Measurements from ENCODE around the gene NID2.

NID2 gene

GRCh38 chr14:51998348-51998747 is 70.5 kb downstream of the NID2 start:
- FAIRE-seq: peak; percentile 40

DNA sequence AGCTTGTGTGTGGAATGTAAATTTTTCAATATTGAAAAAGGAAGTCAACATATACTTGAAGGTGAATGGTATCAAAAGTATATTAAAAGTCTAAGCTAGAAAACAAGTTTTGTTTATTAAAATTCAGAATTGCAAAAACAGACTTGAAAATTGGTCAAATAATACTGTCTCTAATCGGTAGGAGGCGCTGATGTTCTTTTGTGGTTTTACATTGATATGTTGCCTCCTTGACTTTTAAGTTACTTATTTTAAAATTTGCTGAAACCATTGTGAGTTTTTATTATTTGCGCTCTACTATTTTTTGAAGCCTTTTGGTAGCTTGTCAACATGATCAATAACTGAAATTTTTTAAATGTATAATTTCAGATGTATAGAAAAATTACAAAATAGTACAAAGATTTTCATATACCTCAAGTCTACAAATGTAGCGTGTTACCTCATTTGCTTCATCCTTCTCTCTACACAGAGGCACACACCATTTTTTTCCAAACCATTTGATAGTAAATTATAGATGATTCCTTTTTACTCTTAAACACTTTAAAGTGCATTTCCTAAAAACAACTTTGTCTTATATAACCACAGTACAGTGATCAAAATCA is 72.6 kb downstream of the NID2 start:
- peak; percentile 91 for FAIRE-seq

GRCh38 chr14:51993285-51993920 is 75.5 kb downstream of the NID2 start:
- FAIRE-seq: no peak

- FAIRE-seq: no peak
Observed at GRCh38 chr14:51990488-51990887, 78.4 kb downstream of the NID2 start.

DNA sequence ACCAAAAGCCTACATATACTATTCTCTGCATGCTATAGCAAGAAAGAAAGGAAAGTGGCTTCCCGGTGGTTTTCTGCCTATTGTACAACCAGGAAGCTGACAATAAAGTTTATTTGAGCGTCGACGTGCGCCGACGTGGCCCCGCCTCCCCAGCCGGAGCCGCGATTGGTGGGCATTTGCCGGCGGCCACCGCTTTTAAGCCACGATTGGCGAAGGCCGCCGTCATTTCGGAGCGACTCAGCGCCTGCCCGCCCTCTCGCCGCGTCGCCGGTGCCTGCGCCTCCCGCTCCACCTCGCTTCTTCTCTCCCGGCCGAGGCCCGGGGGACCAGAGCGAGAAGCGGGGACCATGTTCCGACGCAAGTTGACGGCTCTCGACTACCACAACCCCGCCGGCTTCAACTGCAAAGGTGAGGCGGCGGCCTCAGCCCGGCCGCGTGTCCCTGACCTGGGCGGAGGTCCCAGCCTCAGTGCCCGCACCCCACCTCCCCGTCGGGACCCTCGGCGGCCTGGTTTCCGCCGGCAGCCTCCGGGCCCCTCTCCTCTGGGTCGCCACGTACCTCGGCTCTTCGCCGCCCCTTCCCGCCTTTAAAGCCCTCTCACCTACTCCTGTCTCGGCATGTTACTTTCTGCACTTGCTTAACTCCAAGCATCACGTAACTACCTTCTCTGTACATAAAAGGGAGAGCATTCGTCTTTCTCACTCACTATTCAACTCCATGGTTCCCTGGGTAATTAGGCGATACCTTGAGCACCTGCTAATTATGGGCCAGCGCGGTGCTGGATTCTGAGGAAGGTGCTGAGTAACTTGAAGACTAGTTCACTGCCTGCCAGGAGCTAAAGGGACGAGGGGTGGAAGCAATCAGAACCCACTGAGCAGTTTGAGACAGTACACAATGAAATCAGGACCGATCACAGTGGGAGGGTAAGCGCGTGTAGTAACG is 79.3 kb downstream of the NID2 start, which contains the start of gene RTRAF:
RTRAF (plus strand) TSS at position 254 of the 942 bp plus-strand sequence; CDS start at position 348, 94 bp downstream.
- FAIRE-seq: peak; percentile 94

DNA sequence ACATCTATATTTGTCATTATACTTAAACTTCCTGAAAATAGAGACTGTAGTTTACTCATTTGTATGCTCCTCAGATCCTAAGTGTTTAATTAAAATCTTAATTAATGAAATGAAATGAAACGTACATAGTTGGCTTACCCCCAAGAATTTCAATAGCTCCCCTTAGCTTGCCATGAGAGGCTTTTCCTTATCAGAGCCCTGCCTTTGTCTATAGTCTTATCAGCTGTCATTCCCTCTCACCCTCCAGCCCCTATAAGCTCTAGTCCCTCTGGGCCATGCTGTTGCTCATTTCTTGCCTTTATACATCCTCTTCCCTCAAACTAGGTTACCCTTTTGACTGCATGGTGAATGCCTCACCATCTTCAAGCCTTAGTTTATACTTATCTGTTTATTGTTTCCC is 80.6 kb downstream of the NID2 start:
- no peak for FAIRE-seq

DNA sequence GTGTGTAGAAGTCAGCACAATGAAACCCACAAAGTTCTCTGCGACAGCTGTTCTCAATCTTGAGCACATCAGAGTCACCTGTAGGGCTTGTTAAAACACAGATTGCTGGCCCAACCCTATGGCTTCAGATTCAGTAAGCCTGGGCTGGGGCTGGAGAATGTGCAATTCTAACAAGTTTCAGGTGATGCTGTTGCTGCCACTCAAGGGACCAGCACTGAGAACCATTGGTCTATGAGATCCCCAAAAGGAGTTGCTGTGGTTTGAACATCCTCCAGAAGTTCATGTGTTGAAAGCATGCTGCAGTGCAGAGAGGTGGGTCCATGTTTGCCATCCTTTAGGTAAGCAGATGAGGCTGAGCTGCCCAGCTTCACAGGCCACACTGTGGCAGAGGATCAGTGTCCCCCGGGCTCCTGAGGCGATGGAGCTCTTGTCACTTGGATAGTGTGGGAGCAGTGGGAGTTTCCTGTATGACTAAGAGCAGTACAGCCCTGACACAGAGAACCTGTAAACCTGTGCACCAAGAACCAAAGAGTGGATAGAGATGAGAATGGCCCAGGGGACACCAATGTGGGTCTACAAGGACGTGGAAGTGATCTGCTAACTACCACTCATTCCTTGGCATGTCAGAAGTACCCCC is 87.5 kb downstream of the NID2 start:
- FAIRE-seq: no peak

- peak; percentile 82 for FAIRE-seq
Observed at GRCh38 chr14:51979088-51979709, 89.7 kb downstream of the NID2 start.

DNA sequence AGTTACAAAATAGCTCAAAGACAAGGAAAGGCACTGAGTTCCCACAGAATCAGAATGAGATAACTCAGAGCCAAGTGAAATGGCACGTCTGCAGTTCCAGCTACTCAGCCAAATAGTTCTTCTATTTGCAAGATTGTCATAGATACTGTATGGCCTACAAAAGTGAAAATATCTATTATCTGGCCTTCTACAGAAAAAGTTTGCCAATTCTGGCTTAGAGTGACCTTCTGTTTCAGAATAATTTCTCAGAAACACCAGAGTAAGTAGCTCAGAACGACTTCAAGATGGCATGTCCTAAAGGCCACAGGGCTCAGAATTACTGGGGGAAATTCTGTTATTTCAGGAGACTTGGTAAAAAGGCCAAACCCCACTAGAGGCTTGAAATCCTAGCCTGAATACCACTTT is 90.2 kb downstream of the NID2 start:
- no peak for FAIRE-seq

- no peak for FAIRE-seq
Observed at GRCh38 chr14:51977075-51977474, 91.8 kb downstream of the NID2 start.

- no peak for FAIRE-seq
Observed at GRCh38 chr14:51972566-51972965, 96.3 kb downstream of the NID2 start.

GRCh38 chr14:51969852-51970540 is 98.9 kb downstream of the NID2 start:
- no peak for FAIRE-seq

GRCh38 chr14:51967521-51967920 is 101.3 kb downstream of the NID2 start:
- no peak for FAIRE-seq

DNA sequence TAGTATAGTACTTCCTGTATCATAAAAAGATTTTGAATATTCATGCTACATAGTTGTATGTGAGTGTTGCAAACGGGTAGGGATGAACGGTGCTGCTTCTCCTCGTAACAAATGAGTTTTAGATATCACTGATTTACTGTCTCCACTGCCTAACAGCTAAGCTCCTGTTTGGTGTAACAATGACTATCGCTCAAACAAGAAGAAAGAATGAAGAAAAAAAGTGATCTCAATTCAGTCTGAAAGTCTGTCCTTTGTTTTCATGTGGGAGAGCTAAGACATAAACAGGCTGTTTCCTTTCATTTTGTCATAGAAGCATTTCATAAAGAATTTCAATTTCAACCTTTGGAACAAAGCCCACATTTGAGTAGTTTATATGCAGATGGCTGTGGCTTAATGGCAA is 105.6 kb downstream of the NID2 start:
- FAIRE-seq: no peak

GRCh38 chr14:51962711-51963110 is 106.1 kb downstream of the NID2 start:
- FAIRE-seq: no peak

GRCh38 chr14:51960866-51961265 is 108.0 kb downstream of the NID2 start:
- FAIRE-seq: no peak

DNA sequence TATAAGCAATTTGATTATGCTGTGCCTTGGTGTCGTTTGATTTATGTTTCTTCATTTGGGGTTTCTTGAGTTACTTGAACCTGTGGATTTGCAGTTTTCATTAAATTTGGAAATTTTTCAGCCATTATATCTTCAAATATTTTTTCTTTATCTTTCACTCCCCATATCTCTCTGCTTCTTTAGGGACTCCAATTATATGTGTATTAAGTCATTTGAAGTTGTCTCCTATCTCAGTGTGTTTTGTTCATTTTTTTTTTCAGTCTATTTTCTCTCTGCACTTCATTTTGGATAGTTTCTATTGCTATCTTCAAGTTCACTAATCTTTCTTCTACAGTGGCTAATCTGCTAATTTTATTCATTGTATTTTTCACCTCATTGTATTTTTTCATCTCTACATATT is 108.9 kb downstream of the NID2 start:
- FAIRE-seq: no peak

DNA sequence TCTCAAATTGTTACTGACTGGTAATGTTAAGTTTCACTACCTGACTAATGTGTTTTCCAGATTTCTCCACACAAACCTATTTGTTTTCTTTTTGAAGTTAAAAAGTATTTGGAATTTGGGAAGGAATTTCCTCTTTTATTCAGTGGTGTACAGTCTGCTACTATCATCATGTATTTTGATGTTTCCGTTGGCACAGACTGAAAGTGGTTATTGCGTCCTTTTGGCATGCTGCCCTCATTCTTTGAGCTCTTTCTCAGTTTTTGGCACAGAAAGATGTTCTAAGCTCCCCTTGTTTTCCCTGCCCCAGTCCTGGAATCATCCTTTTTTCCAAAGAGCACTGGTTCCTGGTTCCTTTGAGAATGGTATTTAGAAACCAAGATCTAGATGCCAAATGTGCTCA is 110.9 kb downstream of the NID2 start:
- FAIRE-seq: no peak

All from G401.6 (cell line).